ENCODE results near the gene PLLP. TPM values are rescaled to one million over a fixed set of nuclear protein-coding genes. Genes with fewer than 3 reads are reported as not detected.

The PLLP gene
- total RNA-seq, 4 donors from 2014 or later = 13.6 to 38.5 (median 30.1) TPM

DNA sequence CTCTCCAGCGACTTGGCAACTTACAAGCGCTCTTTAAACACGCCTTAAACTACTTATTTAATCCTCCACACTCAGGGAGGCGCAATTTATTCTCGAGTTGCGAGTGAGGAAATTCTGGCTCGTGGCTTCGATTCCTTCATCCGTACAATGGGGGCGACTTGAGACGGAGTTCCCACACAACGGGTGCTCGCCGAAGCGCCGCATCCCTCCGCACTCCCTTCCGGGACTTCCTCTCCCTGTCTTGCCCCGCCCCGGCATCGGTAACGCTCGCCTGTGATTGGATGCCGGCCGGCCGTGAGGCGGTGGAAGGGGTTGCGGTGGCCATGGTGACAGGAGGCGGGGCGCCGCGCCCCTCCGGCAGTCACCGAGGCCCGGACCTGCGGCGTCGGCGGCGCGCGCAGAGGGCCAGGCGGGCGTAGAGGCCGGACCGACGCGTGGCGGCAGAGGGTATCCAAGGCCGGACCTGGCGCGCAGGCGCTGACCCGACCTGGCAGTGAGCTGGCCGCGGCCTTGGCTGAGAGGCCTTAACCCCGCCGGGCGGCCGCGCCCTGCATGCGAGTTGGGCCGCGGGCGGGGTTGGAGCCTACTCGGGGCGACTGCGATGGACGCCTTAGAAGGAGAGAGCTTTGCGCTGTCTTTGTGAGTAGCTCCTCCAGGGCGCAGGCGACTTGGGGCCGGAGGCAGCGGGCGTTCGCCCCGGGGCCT is 39.6 kb downstream of the PLLP start, which contains the start of gene ARL2BP:
Gene ARL2BP (plus strand): TSS at position 493 of the 705 bp plus-strand sequence. CDS start 109 bp downstream, at position 602.
- Histone ChIP-seq H3K4me3 (replicated peaks in 1 of 3) (peak within 1 kb of the TSS; percentile 29 to 70 (median 59)), H3K36me3 (peaks cover 12 to 15% of the 10 kb centered on the region in 2 donors), H3K27me3 (no peaks in the 10 kb centered on the region), H3K9me3 (no peaks in the 10 kb centered on the region), H3K27ac (peak within 1 kb of the TSS; percentile 82 to 94 (median 89)), H3K4me1 (peaks cover 6 to 12% of the 10 kb centered on the region in 2 donors)
- peak; percentile 99 for DNase-seq
- intact Hi-C loops (cut with DNase I) = loop anchor here (10.0 kb wide), 1 partner anchor 60 kb away; the partner anchor contains the start of genes PSME3IP1 and RSPRY1
- 0% methylated on average over 16 to 19 of the region's 77 CpGs for WGBS, 2 donors
- TF ChIP-seq POLR2A (IDR thresholded peaks at IDR 0.05) = peak; percentile 69 to 97
- TF ChIP-seq, protein P1, sequence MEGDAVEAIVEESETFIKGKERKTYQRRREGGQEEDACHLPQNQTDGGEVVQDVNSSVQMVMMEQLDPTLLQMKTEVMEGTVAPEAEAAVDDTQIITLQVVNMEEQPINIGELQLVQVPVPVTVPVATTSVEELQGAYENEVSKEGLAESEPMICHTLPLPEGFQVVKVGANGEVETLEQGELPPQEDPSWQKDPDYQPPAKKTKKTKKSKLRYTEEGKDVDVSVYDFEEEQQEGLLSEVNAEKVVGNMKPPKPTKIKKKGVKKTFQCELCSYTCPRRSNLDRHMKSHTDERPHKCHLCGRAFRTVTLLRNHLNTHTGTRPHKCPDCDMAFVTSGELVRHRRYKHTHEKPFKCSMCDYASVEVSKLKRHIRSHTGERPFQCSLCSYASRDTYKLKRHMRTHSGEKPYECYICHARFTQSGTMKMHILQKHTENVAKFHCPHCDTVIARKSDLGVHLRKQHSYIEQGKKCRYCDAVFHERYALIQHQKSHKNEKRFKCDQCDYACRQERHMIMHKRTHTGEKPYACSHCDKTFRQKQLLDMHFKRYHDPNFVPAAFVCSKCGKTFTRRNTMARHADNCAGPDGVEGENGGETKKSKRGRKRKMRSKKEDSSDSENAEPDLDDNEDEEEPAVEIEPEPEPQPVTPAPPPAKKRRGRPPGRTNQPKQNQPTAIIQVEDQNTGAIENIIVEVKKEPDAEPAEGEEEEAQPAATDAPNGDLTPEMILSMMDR (IDR thresholded peaks at IDR 0.05) = no peak

DNA sequence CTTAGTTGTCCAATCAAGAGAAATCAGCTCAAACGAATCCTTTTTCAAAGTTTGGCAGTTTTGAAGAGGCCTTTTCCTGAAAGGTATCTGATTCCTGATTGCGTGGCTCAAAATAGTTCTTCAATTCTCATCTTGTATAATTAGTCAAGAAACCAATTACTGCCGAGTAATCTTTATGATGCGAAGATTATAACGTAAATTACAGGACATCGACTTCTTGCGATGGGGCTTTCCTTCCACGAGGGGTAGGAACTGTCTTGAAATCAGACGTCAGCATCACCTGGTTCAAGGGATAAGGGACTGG is 40.1 kb downstream of the PLLP start:
- no peaks in the 10 kb centered on the region for H3K27me3 ChIP-seq
- peaks cover 7 to 10% of the 10 kb centered on the region in 2 donors for H3K36me3 ChIP-seq
- WGBS, 2 donors = 8 to 9% methylated on average over 9 of the region's 9 CpGs
- H3K4me1 ChIP-seq = peaks cover 6 to 12% of the 10 kb centered on the region in 2 donors
- DNase-seq = no peak
- peak overlapping the region; percentile 78 to 94 (median 80) for H3K27ac ChIP-seq
- TF ChIP-seq, protein P1 (IDR thresholded peaks at IDR 0.05) = peak in 1 of 6 experiments; percentile 15
- no peak for TF ChIP-seq POLR2A (IDR thresholded peaks at IDR 0.05)
- H3K9me3 ChIP-seq = no peaks in the 10 kb centered on the region
- intact Hi-C loops (cut with DNase I) = loop anchor here (10.0 kb wide), 1 partner anchor 60 kb away; the partner anchor contains the start of genes PSME3IP1 and RSPRY1
- H3K4me3 ChIP-seq (replicated peaks in 1 of 3) = peak overlapping the region in 2 of 3 donors; percentile 19 to 70

DNA sequence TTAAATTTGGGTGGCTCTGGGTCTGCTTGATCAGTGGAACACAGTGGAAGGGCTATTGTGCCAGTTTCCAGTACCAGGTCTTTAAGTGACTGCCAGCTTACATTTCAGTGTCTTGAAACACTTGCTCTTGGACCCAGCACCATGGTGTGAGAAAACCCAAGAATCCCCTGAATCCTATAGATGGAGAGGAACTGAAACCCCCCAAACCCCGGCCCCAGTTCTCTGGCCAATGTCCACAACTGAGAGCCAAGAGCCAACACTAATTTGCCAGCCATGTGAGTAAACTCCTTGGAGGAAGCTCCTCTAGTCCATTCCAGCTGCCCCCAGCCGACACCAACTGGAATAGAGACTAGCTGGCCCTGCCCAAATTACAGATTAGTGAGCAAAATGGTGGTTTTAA is 41.8 kb downstream of the PLLP start:
- peaks cover 6 to 12% of the 10 kb centered on the region in 2 donors for H3K4me1 ChIP-seq
- intact Hi-C loops (cut with DNase I) = loop anchor here (10.0 kb wide), 1 partner anchor 58 kb away; the partner anchor contains the start of genes PSME3IP1 and RSPRY1
- no peaks in the 10 kb centered on the region for H3K27me3 ChIP-seq
- no peak overlapping the region for H3K27ac ChIP-seq
- 84 to 100% methylated on average over 2 of the region's 2 CpGs for WGBS, 2 donors
- no peak overlapping the region for H3K4me3 ChIP-seq (replicated peaks in 1 of 3)
- no peaks in the 10 kb centered on the region for H3K9me3 ChIP-seq
- TF ChIP-seq, protein P1 (IDR thresholded peaks at IDR 0.05) = no peak
- no peak for TF ChIP-seq POLR2A (IDR thresholded peaks at IDR 0.05)
- peaks cover 0 to 4% of the 10 kb centered on the region in 2 donors for H3K36me3 ChIP-seq
- DNase-seq = no peak

DNA sequence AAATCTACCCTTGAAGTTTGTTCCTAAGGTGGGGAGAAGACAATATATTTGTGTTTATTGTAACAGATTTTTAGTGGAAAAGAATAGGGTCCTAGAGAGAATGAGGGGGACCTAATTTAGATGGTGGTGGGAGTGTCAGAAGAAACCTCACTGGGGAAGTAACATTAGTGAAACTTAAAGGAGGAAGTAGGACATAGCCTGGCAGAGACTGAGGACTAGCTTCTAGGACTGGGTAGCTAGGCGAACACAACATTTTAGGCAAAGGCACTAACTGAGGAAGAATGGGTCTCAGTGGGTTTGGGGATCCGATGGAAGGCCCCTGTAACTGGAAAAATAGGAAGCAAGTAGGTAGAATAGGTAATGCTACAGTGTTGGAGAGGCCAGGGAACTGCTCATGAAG is 43.6 kb downstream of the PLLP start:
- H3K27ac ChIP-seq = no peak overlapping the region
- H3K27me3 ChIP-seq = no peaks in the 10 kb centered on the region
- peaks cover 0 to 4% of the 10 kb centered on the region in 2 donors for H3K36me3 ChIP-seq
- no peak for DNase-seq
- no peaks in the 10 kb centered on the region for H3K9me3 ChIP-seq
- WGBS, 2 donors = 92 to 96% methylated on average over 2 of the region's 2 CpGs
- intact Hi-C loops (cut with DNase I) = loop anchor here (10.0 kb wide), 1 partner anchor 56 kb away; the partner anchor contains the start of genes PSME3IP1 and RSPRY1
- TF ChIP-seq, protein P1 (IDR thresholded peaks at IDR 0.05) = no peak
- TF ChIP-seq POLR2A (IDR thresholded peaks at IDR 0.05) = no peak
- H3K4me1 ChIP-seq = peaks cover 2 to 6% of the 10 kb centered on the region in 2 donors
- no peak overlapping the region for H3K4me3 ChIP-seq (replicated peaks in 1 of 3)

DNA sequence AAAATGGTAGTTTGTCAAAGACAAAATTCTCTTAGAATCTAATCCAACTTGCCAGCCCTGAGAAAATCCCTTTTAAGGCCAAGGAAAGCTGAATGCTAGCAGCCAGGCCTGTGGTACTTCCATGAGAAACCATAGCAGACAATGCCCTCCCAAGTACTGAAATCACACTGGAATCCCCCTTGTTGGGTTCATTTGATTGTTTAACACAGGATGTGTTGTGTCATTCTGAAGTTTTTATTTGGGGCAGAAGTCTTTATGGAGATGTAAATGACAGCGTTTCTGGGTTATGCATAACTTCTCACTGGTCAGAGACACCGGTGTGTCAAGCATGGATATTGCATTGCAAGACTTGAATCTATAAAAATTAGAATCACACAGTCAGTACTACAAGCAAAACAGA is 45.4 kb downstream of the PLLP start:
- no peak for DNase-seq
- WGBS, 2 donors = 76 to 87% methylated on average over 2 of the region's 2 CpGs
- Histone ChIP-seq H3K9me3 (no peaks in the 10 kb centered on the region), H3K36me3 (peaks cover 0 to 4% of the 10 kb centered on the region in 2 donors), H3K27me3 (no peaks in the 10 kb centered on the region), H3K4me1 (peaks cover 5 to 14% of the 10 kb centered on the region in 2 donors), H3K27ac (no peak overlapping the region), H3K4me3 (replicated peaks in 1 of 3) (no peak overlapping the region)
- TF ChIP-seq POLR2A (IDR thresholded peaks at IDR 0.05) = no peak
- TF ChIP-seq, protein P1 (IDR thresholded peaks at IDR 0.05) = no peak
- intact Hi-C loops (cut with DNase I) = no loop called here
